Right cardiac atrium (tissue), 5 donors: Measurements from ENCODE around the gene TMEM8B. TPM values are rescaled to one million over a fixed set of nuclear protein-coding genes. Genes with fewer than 3 reads are reported as not detected.
A peak's percentile ranks its signal among the peaks of the same experiment; 100 is the strongest.

Experiments
- ATAC-seq, 2 donors: fragments of 200-7000 bp; cut with Tn5 transposase; one replicate each; pipeline versions ENCODE4 v1.8.0 to v1.9.1; 2020; ENCODE audit warnings: moderate library complexity in 2 of 2, mild to moderate bottlenecking in 1 of 2
- DNase-seq, 3 donors: peaks; one replicate each; pipeline ENCODE4 v3.0.0-alpha.2; 2020
- H3K27ac ChIP-seq: one replicate; pipeline ENCODE4 v1.5.1; 2013; ENCODE audit warnings: mild to moderate bottlenecking, low read length, control low read depth, moderate library complexity
- H3K27me3 ChIP-seq: one replicate; pipeline ENCODE4 v1.6.1; 2013; ENCODE audit not compliant: control insufficient read depth, insufficient read depth
- H3K4me1 ChIP-seq: one replicate; pipeline ENCODE4 v1.6.1; 2013; ENCODE audit warnings: low read length; ENCODE audit not compliant: control insufficient read depth, insufficient read depth
- H3K4me3 ChIP-seq: one replicate; pipeline ENCODE4 v1.5.1; 2013; ENCODE audit warnings: low read length, control low read depth
- H3K9me3 ChIP-seq: one replicate; pipeline ENCODE4 v1.6.1; 2013; ENCODE audit warnings: low read length; ENCODE audit not compliant: control insufficient read depth
- WGBS: extraction: QIAGEN DNeasy Blood & Tissue Kit; methylation state at CpG from one replicate; pipeline ENCODE4 v1.1.7; 2013; 5-methylcytosine and 5-hydroxymethylcytosine counted together
- intact Hi-C, 4 donors: fragments of 100-400 bp; cut with DNase I; formaldehyde crosslinking; loops; one replicate each; pipeline versions ENCODE4 v1.11.0 to v1.14.0; 2022 to 2023
- polyA plus RNA-seq: library from polyadenylated mRNA; stranded (reverse); fragments of 200-250 nt; gene quantifications from one replicate; pipeline ENCODE4 v1.2.3, GENCODE V29; 2013
- total RNA-seq, 4 donors: library from RNA; stranded (reverse); fragmentation: NEBNext Ultra II Directional; extraction: Animal tissue kit (Norgen Biotek cat#: 25700); gene quantifications; one replicate each; pipeline ENCODE4 v1.2.1, GENCODE V29; 2021
- donor health status: healthy with polysubstance abuse.
- donor health status: DM: no; HTN: yes; CAD: no.
- donor health status: DM: no; HTN: no; CAD: no.
- donor health status: DM: no; HTN: yes; CAD: no; lungs with severe emphysema.
- donor health status: DM: yes; HTN: yes; CAD: no.

Gene TMEM8B
- total and polyA plus RNA-seq, 5 donors: 12.7 to 21.3 (median 21.0) TPM

DNA sequence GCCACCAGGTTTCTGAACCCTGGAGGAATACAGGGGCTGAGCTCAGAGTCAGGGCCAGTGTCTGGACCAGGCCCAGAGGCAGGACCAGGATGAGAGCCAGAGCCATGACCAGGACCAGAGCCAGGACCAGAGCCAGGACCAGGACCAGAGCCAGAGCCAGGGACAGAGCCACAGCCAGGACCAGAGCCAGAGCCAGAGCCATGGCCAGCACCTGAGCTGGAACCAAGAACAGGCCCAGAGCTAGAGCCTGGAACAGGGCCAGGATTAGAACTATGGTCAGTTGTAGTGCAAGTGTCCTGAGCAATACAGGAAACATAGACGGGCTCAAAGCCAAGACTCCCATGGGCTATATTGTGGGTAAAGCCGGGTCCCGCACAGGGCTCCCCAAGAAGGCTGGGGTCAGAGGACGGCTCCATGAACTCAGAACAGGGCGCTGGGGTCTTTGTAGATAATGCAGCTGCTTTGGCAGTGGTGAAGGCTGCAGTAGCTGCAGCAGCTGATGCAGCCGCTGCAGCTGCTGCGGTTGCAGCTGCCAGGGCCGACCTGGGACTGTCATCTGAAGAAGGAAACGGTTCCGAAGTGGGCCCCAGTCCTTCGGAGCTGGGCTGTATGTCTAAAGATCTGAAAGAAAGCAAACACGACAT lies 17.5 kb upstream of the TMEM8B start:
- peaks cover 16% of the 10 kb centered on the region for H3K4me1 ChIP-seq
- peak overlapping the region; percentile 81 for H3K27ac ChIP-seq
- peak overlapping the region; percentile 34 for H3K4me3 ChIP-seq
- DNase-seq (peak; percentile 28 to 74 (median 74)), ATAC-seq (no peak)
- intact Hi-C loops: no loop called here
- 11% methylated on average over 12 of the region's 12 CpGs for WGBS
- H3K27me3 ChIP-seq: no peaks in the 10 kb centered on the region
- H3K9me3 ChIP-seq: no peaks in the 10 kb centered on the region

DNA sequence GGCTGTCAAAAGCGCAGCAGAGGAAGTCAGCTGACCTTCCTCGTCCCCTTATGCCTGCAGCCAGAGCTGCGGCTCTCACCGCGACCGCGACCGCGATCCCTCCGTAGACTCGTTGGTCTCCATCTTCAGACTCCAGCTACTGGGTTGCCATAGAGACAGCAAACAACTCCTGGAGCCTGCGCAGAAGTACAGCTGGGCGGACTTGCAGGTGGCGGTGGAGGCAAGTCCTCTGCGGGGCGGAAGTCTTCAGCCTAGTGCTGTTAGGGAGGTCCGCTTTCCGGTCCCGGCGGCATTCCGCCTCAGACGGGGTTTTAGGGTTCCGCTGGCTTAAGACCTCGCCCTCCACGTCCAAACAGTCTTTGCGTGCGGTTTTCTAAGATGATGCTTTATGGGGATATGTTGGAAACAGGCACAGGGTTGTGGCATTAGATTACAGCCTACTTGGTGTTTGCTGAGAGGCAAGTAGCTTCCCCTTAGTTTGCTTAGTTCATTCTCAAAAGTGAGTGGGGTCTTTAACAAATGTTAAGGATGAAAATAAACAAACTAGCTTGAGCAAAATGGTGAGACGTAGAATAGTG lies 16.9 kb upstream of the TMEM8B start, which contains the start of gene SPAG8:
Gene SPAG8 (minus strand): TSS at position 238 of the 578 bp plus-strand sequence. CDS start 115 bp downstream, at position 123.
- DNase-seq (peak; percentile 96 to 98 (median 97)), ATAC-seq (peak; percentile 76 to 82)
- 1% methylated on average over 28 of the region's 28 CpGs for WGBS
- intact Hi-C loops: no loop called here
- no peaks in the 10 kb centered on the region for H3K27me3 ChIP-seq
- H3K9me3 ChIP-seq: no peaks in the 10 kb centered on the region
- peak within 1 kb of the TSS; percentile 34 for H3K4me3 ChIP-seq
- H3K4me1 ChIP-seq: peaks cover 16% of the 10 kb centered on the region
- H3K27ac ChIP-seq: peak within 1 kb of the TSS; percentile 81

DNA sequence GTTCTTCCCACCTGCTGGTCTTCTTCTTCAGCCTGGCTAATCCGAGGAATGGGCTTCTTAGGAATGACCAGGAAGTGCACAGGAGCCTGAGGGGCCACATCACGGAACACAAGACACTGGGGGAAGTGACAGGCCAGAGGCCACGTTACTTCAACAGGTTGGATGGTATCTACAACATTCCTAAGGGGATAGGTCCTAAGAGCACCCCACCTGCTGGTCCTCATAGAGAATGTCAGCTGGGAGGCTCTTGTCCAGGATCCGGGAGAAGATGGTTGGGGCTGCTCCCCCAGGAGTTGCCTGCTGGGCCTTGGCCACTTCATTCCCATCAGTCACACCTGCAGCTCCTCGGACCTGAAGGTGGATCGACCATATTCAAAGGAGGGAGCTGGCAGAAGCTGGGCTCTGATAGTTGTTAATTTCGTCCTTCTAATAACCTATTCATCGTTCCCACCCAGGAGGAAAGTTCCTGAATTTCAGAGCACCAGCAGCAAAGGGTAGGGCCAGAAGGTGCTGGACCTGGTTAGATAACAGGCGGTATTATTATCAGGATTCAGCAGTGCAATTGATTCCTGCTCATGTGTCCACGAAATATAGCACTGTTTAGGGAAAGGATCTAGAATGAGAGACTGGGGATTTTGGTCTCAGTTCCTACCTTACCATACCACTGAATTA lies 15.5 kb upstream of the TMEM8B start:
- ATAC-seq (no peak), DNase-seq (no peak)
- Histone ChIP-seq H3K4me3 (no peak overlapping the region), H3K9me3 (no peaks in the 10 kb centered on the region), H3K4me1 (peaks cover 16% of the 10 kb centered on the region), H3K27ac (peak overlapping the region; percentile 48), H3K27me3 (no peaks in the 10 kb centered on the region)
- WGBS: 69% methylated on average over 10 of the region's 10 CpGs
- intact Hi-C loops: no loop called here

DNA sequence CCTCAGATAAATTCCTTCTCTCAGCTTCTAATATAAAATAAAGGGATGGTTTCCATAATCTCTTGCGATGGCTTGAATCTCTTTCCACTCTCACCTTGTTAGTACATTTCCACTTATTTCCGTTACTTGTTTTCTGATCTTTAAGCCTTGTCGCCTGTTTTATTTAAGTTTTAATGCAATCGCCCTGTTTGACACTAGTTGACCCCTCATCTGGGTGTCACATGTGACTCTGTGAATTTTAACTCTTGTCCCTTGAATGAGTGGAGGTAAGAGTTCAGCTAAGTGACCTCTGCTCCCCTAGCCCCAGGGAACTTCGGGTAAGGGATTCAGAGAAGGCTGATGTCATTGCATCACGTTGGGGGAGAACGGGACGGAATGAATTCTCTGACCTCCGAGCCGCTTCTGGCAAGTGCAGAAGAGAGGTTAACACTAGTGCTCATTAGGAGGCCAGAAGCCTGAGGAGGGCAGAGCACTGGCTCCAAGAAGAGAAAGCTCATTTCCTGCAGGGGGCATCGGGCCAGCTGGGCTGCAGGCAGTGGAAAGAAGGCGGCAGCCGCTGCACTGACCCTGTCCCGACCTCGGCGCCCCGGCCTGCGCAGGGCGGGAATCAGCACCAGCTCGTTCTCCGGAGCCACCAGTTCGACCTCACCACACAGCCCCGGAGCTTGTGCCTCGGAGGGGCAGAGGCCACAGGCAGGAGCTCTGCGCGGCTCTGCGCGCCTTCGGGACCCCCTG lies 14.8 kb upstream of the TMEM8B start:
- peak overlapping the region; percentile 77 for H3K4me3 ChIP-seq
- ATAC-seq (peak; percentile 68 to 74), DNase-seq (peak; percentile 81 to 91 (median 91))
- H3K27ac ChIP-seq: peak overlapping the region; percentile 97
- H3K4me1 ChIP-seq: peaks cover 16% of the 10 kb centered on the region
- no peaks in the 10 kb centered on the region for H3K27me3 ChIP-seq
- intact Hi-C loops: no loop called here
- 8% methylated on average over 29 of the region's 29 CpGs for WGBS
- H3K9me3 ChIP-seq: no peaks in the 10 kb centered on the region

DNA sequence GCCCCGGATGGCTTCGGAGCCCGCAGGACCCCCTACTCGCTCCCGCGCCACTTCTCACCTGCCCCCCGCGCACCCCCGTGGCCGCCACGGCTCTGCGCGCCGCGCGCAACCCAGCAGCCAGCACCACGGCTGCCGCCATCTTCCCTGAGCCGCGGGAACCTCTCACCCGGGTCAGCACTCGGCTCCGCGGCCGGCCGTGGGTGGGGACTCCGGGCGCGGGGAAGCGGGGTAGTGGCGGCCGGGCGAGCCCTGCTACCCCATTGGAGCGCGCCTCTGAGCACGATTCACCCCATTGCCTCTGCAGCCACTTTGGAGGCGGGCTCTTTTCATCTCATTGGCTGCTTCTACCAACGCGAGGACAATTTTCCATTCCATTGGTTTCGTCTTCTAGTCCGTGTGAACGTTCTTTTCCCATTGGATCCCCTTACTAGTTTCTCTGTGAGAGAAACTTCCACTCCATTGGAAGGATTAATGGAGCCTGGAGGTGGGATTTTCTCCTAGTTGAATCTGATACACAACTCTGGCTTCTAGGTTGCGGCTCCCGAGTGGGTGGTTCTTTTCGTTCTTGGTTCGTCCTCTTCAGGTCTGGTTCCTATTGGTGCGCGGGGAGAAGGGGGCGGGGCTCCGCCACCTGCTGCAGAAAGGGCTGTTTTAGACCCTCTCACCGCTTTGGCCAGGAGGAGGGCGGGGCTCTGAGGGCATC lies 14.0 kb upstream of the TMEM8B start, which contains the start of gene HINT2:
Gene HINT2 (minus strand): TSS at position 202 of the 703 bp plus-strand sequence. CDS start 63 bp downstream, at position 139.
- Histone ChIP-seq H3K4me1 (peaks cover 16% of the 10 kb centered on the region), H3K9me3 (no peaks in the 10 kb centered on the region), H3K27ac (peak within 1 kb of the TSS; percentile 97), H3K27me3 (no peaks in the 10 kb centered on the region), H3K4me3 (peak within 1 kb of the TSS; percentile 77)
- DNase-seq (peak; percentile 96 to 98 (median 98)), ATAC-seq (peak; percentile 96)
- WGBS: under 1% methylated on average over 52 of the region's 52 CpGs
- intact Hi-C loops: no loop called here

DNA sequence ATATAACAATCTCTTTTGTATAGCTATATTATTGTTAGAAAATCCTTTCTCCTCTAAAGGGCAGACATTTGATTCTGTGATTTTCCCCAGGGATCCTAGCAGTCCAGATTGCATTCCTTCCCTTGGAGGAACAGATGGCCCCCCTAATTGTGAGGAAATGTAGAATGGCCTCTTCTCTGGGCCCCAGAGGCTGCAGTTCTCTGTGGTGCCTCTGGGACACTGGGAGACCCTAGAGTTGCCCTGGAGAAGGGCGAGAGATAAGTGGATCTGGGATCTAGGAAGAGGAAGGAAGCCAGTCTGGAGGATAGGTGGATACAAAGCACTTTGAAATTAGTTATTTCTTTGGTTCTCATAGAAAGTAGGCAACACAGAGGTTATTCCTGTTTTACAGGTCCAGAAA lies 12.3 kb upstream of the TMEM8B start:
- no peak overlapping the region for H3K4me3 ChIP-seq
- ATAC-seq: no peak
- no peaks in the 10 kb centered on the region for H3K27me3 ChIP-seq
- H3K4me1 ChIP-seq: peaks cover 16% of the 10 kb centered on the region
- WGBS: 60% methylated on average over 1 of the region's 1 CpG
- intact Hi-C loops: no loop called here
- DNase-seq: no peak
- H3K9me3 ChIP-seq: no peaks in the 10 kb centered on the region
- H3K27ac ChIP-seq: no peak overlapping the region

DNA sequence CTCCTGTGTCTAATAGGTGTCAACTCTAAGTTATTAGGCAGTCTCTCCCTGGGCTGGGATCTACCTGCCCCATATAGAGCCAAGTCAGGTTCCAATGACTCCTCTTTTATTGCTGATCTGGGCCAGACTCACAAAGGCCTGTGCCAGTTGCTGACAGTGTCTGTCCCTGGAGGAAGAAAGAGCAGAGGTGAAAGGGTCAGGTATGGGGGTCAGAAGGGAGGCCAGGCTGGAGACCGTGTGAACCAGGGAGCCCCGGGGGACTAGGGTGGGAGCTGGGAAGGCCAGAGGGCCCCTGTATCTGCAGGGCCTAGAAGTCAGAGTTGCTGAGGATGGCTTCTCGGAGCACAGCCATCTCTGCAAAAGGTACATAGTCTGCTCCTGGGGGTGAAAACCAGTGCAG lies 10.7 kb upstream of the TMEM8B start:
- H3K9me3 ChIP-seq: no peaks in the 10 kb centered on the region
- H3K27ac ChIP-seq: no peak overlapping the region
- H3K27me3 ChIP-seq: no peaks in the 10 kb centered on the region
- WGBS: 84% methylated on average over 3 of the region's 3 CpGs
- ATAC-seq: no peak
- DNase-seq: no peak
- no peak overlapping the region for H3K4me3 ChIP-seq
- intact Hi-C loops: no loop called here
- H3K4me1 ChIP-seq: peaks cover 8% of the 10 kb centered on the region

DNA sequence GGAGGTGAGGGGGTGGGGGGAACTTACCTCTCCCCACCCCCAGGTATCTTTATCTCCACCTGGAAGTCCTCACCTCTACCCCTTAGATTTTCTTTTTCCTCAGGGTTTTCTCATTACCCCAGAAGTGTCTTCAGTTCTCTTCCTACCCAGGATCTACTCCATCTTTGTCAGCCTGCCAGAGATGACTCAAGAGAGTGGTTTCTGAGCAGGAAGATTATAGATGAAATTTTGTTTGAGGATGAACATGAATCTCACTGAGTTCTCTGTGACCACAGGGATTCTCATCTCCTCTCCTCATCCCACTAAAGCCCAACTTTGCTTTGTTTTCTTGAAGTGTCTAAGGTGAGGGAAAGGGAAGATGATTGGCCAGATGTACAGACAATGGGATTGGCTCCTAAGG lies 9.0 kb upstream of the TMEM8B start:
- DNase-seq (no peak), ATAC-seq (no peak)
- Histone ChIP-seq H3K27me3 (no peaks in the 10 kb centered on the region), H3K4me1 (no peaks in the 10 kb centered on the region), H3K9me3 (no peaks in the 10 kb centered on the region), H3K27ac (no peak overlapping the region), H3K4me3 (no peak overlapping the region)
- intact Hi-C loops: loop anchor here in 1 of 4 donors (10.0 kb wide), 1 partner anchor 175 kb away; no protein-coding TSS in a partner anchor

DNA sequence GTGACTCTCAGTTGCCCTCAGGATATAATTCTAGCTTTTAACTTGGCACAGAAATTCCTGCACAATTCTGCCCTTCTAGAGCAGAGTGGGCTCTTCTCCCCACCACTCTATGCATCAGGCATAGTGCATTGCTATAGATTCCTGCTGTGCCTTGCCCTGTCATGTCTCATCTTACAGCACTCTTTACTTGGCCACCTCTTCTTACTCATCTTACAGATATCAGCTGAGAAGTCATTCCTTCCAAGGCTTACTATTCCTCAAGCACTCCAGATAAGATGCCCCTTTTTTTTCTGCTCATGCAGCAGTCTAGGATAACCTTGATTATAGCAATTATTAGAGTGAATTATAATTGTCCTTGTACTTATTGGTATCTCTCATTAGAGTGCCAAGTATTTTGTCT lies 6.1 kb upstream of the TMEM8B start:
- no peak overlapping the region for H3K27ac ChIP-seq
- ATAC-seq: no peak
- intact Hi-C loops: loop anchor here in 1 of 4 donors (10.0 kb wide), 1 partner anchor 178 kb away; no protein-coding TSS in a partner anchor

DNA sequence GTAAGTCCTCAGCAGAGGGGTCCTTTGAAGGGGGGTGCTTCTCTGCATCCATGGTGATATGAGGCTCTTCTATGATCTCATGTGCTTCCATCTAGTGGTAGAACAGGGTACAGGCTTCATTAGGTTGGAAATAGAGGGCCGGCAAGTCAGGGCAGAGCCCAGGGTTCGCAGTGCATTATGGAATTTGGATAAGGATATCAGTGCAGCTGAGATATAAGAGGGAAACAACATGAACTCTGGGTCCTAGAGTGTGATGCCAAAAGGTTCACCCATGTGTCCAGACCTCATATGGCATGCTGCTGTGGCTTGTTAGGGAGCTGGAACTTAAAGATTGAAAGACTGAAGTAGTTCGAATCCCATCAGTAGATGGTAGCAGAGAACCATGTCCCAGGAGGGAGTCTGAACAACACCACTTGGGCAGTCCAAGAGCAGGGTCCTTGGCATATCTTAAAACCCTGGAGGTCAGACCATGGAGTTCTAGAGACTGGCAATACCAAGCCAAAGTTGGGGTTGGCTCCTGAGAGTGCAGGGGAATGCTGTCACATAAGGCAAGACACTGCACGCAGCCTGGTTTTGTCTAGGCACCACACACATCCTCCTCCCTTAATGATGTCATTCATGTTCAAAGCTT lies 2.8 kb upstream of the TMEM8B start:
- DNase-seq (no peak), ATAC-seq (peak; percentile 51 to 63)
- Histone ChIP-seq H3K4me3 (no peak overlapping the region), H3K27me3 (no peaks in the 10 kb centered on the region), H3K4me1 (peaks cover 3% of the 10 kb centered on the region), H3K27ac (no peak overlapping the region), H3K9me3 (no peaks in the 10 kb centered on the region)
- 23% methylated on average over 4 of the region's 4 CpGs for WGBS
- intact Hi-C loops: loop anchor here in 2 of 4 donors (2.0 to 10.0 kb wide), 3 partner anchors 34 to 181 kb away; partner anchors contain the start of gene NPR2 (in 1 of the 2)

More for the DNA sequence above, 6.1 kb upstream of the TMEM8B start:
- DNase-seq: no peak
- no peaks in the 10 kb centered on the region for H3K4me1 ChIP-seq
- H3K4me3 ChIP-seq: no peak overlapping the region
- H3K27me3 ChIP-seq: no peaks in the 10 kb centered on the region
- no peaks in the 10 kb centered on the region for H3K9me3 ChIP-seq
